ENCODE measurements around the gene LCE7A. TPM values are rescaled to one million over a fixed set of nuclear protein-coding genes. Genes with fewer than 3 reads are reported as not detected.

Gene LCE7A
- total RNA-seq (2014; rRNA removed; shearing (Covaris generic)) = not detected in 2 replicates

GRCh38 chr1:152859696-152860095 lies at the start of gene LCE7A:
Gene LCE7A, plus strand, starts transcription at chr1:152859996. Its CDS starts 702 bp downstream, at chr1:152860698.

GRCh38 chr1:152811671-152812070 lies 48.1 kb upstream of the LCE7A start, which contains the start of gene LCE1B:
Gene LCE1B, plus strand, starts transcription at chr1:152811971. Its CDS starts 476 bp downstream, at chr1:152812447.

GRCh38 chr1:152827173-152827572 lies 32.6 kb upstream of the LCE7A start, which contains the start of gene LCE1A:
Gene LCE1A, plus strand, starts transcription at chr1:152827473. Its CDS starts 0 bp downstream, at chr1:152827473.

GRCh38 chr1:152842556-152842955 lies 17.2 kb upstream of the LCE7A start, which contains the start of gene LCE6A:
Gene LCE6A, plus strand, starts transcription at chr1:152842856. Its CDS starts 665 bp downstream, at chr1:152843521.

GRCh38 chr1:152878042-152878441 lies 18.2 kb downstream of the LCE7A start, which contains the start of gene SMCP:
Gene SMCP, plus strand, starts transcription at chr1:152878322. Its CDS starts 6,101 bp downstream, at chr1:152884423.

GRCh38 chr1:152907686-152908601 lies 48.1 kb downstream of the LCE7A start, which contains the start of gene IVL:
Gene IVL, plus strand, starts transcription at chr1:152908546. Its CDS starts 1,252 bp downstream, at chr1:152909798.

Other genes starting within 250 kb of the LCE7A start
- not detected in 2 replicates for gene LCE3B, start 246.2 kb upstream of the LCE7A start, total RNA-seq (2014; rRNA removed; shearing (Covaris generic))
- not detected in 2 replicates for gene LCE3A, start 236.9 kb upstream of the LCE7A start, total RNA-seq (2014; rRNA removed; shearing (Covaris generic))
- gene LCE2D, start 196.6 kb upstream of the LCE7A start, total RNA-seq (2014; rRNA removed; shearing (Covaris generic)) = not detected in 2 replicates
- not detected in 2 replicates for gene LCE2C, start 184.7 kb upstream of the LCE7A start, total RNA-seq (2014; rRNA removed; shearing (Covaris generic))
- gene LCE2B, start 173.9 kb upstream of the LCE7A start, total RNA-seq (2014; rRNA removed; shearing (Covaris generic)) = not detected in 2 replicates
- not detected in 2 replicates for gene LCE2A, start 161.7 kb upstream of the LCE7A start, total RNA-seq (2014; rRNA removed; shearing (Covaris generic))
- gene LCE4A, start 151.8 kb upstream of the LCE7A start, total RNA-seq (2014; rRNA removed; shearing (Covaris generic)) = not detected in 2 replicates
- not detected in 2 replicates for gene KPRP, start 102.0 kb upstream of the LCE7A start, total RNA-seq (2014; rRNA removed; shearing (Covaris generic))
- gene LCE1F, start 84.9 kb upstream of the LCE7A start, total RNA-seq (2014; rRNA removed; shearing (Covaris generic)) = not detected in 2 replicates
- gene LCE1E, start 73.7 kb upstream of the LCE7A start, total RNA-seq (2014; rRNA removed; shearing (Covaris generic)) = not detected in 2 replicates
- not detected in 2 replicates for gene LCE1D, start 63.3 kb upstream of the LCE7A start, total RNA-seq (2014; rRNA removed; shearing (Covaris generic))
- gene LCE1C, start 53.3 kb upstream of the LCE7A start, total RNA-seq (2014; rRNA removed; shearing (Covaris generic)) = not detected in 2 replicates
- not detected in 2 replicates for gene LCE1B, start 48.0 kb upstream of the LCE7A start, total RNA-seq (2014; rRNA removed; shearing (Covaris generic))
- gene LCE1A, start 32.5 kb upstream of the LCE7A start, total RNA-seq (2014; rRNA removed; shearing (Covaris generic)) = not detected in 2 replicates
- gene LCE6A, start 17.1 kb upstream of the LCE7A start, total RNA-seq (2014; rRNA removed; shearing (Covaris generic)) = not detected in 2 replicates
- not detected in 2 replicates for gene SMCP, start 18.3 kb downstream of the LCE7A start, total RNA-seq (2014; rRNA removed; shearing (Covaris generic))
- 0.08 TPM in 1 of 2 replicates, not detected in the other for gene IVL, start 48.5 kb downstream of the LCE7A start, total RNA-seq (2014; rRNA removed; shearing (Covaris generic))
- gene SPRR5, start 87.2 kb downstream of the LCE7A start, total RNA-seq (2014; rRNA removed; shearing (Covaris generic)) = not detected in 2 replicates
- not detected in 2 replicates for gene SPRR4, start 110.7 kb downstream of the LCE7A start, total RNA-seq (2014; rRNA removed; shearing (Covaris generic))
- not detected in 2 replicates for gene SPRR1A, start 124.1 kb downstream of the LCE7A start, total RNA-seq (2014; rRNA removed; shearing (Covaris generic))
- not detected in 2 replicates for gene SPRR3, start 141.8 kb downstream of the LCE7A start, total RNA-seq (2014; rRNA removed; shearing (Covaris generic))
- gene SPRR1B, start 171.2 kb downstream of the LCE7A start, total RNA-seq (2014; rRNA removed; shearing (Covaris generic)) = not detected in 2 replicates
- gene SPRR2D, start 181.1 kb downstream of the LCE7A start, total RNA-seq (2014; rRNA removed; shearing (Covaris generic)) = 0.40 and 1.4 TPM in 2 replicates
- gene SPRR2A, start 197.5 kb downstream of the LCE7A start, total RNA-seq (2014; rRNA removed; shearing (Covaris generic)) = not detected in 2 replicates
- not detected in 2 replicates for gene SPRR2B, start 211.6 kb downstream of the LCE7A start, total RNA-seq (2014; rRNA removed; shearing (Covaris generic))
- not detected in 2 replicates for gene SPRR2E, start 234.5 kb downstream of the LCE7A start, total RNA-seq (2014; rRNA removed; shearing (Covaris generic))